GM18502 (cell line): Measurements from ENCODE around the gene MAML3.

Experiments
- ATAC-seq: cut with Tn5 transposase; IDR thresholded peaks from one replicate; pipeline ENCODE4 v1.9.1; 2021; ENCODE audit warnings: mild to moderate bottlenecking; ENCODE audit not compliant: unreplicated experiment, poor library complexity

Gene MAML3

DNA sequence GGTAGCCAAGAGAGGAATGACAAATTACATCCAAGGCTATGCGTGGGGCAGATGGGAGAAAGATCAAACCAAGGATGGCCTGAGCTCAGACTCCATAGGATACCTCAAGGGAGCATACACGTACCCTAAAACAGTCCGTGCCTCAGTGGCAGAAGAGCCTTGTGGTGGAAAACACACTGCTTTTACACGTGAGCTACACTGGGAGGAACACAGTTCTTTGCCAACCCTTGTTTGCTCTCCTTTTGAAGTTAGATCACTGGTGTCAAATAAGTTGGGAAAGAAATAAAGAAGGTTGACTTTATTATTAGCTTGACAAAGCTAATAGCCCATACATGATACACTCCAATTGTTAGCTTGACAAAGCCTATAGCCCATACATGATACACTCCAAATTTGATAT lies 346.5 kb downstream of the MAML3 start:
- ATAC-seq: no peak

DNA sequence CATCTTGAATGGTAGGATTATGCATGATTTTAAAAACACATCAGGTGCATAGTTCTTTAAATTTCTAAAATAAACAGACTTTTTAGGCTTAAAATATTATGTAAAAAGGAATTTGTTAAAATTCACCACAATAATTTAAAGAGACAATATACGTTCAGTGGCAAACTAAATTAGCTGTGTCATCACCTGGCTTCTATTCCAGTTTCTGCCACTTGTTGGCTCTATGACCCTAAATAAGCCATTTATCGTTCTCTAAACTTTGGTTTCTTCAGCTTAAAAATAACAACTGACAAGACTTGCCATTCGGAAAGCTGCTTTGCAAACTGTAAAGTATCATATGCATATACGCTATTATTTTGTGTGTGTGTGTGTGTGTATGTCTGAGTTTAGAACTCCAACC lies 347.1 kb downstream of the MAML3 start:
- ATAC-seq: no peak

- ATAC-seq: no peak
Measured at GRCh38 chr4:139802931-139803330, 351.1 kb downstream of the MAML3 start.

- no peak for ATAC-seq
Measured at GRCh38 chr4:139802488-139802887, 351.5 kb downstream of the MAML3 start.

- no peak for ATAC-seq
Measured at GRCh38 chr4:139801895-139802294, 352.1 kb downstream of the MAML3 start.

DNA sequence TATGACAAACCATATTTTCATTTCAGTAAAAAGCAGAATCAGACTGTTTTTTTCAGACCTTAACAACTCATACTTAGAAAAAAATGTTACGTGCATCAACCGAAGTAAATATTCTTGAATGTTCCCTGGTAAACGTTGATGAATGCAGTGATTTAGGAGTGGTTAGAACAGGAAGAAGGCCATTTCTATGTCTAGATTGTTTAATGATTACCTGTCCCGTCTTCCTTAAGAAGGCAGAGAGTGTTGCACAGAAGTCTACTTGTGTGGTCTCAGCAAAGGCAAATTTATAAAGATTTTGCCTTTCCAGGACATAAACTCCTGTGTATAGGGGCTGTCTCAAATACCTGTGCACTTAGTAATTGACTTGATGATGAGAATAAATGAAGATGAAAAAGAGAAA lies 353.9 kb downstream of the MAML3 start:
- no peak for ATAC-seq

DNA sequence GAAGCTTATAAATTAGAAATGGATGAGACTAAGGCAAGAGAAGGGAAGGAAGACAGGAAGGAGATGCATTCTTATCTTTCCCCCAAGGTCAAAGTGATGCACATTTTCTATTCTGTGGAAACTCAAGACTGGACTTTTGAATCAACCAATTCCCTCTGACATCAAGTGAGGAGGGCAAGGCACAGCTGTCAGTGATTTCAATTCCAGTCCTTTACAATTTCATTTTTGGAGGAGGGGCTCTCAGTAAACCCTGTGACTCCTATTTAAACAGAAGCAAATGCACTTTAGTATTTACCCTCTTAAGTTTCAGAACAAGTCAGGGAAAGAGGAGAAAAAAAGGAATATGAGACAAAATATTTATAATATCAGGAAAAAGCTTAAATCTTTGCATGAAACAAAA lies 354.4 kb downstream of the MAML3 start:
- no peak for ATAC-seq

DNA sequence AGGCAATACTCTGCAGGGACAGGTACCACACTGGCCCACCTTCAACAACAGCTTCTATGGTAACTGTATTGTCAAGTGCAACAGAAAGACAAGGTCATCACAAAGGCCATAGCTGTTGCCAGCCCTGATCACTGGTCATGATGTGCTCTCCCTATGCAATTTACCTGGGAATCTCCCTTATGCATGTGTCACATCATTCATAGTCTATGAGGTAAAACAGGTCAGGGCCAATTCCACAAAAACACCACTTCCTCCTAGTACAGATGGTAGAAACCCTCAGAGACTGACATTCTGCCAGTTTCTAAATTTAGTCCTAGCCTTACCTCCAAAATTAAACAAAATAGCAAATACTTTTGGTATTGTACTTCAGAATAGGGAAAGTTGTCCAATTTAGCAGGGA lies 355.5 kb downstream of the MAML3 start:
- ATAC-seq: no peak

GRCh38 chr4:139797287-139797686 lies 356.7 kb downstream of the MAML3 start:
- no peak for ATAC-seq

GRCh38 chr4:139795527-139796314 lies 358.3 kb downstream of the MAML3 start:
- no peak for ATAC-seq

DNA sequence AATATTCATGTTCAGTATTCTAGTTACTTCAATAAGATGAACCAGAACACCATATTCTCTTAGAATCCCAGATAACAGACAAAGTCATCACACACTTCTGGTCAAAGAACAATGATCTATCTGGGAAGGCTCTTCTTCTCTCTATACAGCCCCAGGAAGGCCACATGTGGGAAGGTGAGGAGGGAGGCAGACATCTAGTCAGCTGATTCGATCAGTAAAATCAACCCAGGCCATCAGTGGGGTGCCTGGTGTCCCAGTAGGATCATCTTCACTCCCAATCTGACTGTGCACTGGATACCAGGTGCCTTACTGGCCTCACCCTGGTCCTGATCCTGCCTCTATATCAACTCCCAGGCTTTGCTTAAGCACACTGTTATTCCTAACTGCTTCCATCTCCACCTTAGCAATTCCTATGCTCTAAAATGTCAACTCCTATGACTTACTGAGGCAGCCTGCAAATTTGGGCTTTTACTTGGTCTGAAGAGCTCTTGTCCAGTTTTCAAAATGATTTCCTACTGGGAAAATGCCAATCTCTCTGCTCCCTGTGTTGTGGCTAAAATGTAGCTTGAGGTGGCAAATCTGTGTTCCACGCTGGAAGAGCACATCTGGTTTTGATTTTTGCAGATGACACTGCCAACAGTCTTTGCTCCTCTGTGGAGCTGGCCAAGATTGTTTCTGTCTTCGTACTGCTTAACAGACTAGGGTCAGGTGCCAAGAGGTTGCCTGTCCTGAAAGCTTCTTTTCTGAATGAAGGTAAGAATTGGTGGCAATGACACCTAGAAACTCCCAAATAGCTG lies 359.6 kb downstream of the MAML3 start:
- ATAC-seq: no peak

DNA sequence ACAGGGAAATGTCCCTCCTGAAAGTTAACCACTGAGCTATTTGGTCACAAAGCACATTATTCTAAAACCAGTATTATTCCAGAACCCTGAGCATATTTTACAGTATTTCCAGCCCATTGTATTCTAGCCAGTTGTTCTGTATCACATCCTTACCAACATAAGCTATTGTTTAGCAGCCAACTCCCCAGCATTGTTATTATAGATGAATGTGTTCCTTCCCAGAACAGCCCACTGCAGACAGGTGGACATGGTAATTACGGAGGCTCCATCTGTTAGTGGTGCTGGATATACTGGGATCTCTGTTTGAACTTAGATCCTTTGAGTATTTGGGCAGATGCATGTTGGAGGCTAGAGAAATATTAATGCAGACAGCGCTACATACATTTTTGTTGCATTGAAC lies 362.3 kb downstream of the MAML3 start:
- ATAC-seq: no peak

DNA sequence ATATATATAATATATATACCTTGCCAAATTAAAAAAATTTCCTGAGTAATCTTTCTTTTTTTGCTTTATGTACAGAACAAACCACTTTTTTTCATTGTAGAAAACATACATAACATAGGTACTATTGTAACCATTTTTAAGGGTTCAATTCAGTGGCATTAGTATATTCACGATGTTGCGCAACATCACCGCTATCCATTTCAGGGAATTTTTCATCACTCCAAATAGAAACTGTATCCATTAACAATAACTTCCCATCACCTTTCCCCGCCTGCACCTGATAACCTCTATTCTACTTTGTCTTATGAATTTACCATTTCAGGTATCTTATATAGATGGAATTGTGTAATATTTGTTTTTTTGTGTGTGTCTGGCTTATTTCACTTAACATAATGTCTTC lies 363.7 kb downstream of the MAML3 start:
- ATAC-seq: no peak

- ATAC-seq: no peak
Measured at GRCh38 chr4:139789096-139789654, 364.8 kb downstream of the MAML3 start.

GRCh38 chr4:139786494-139787354 lies 367.3 kb downstream of the MAML3 start:
- ATAC-seq: no peak

- no peak for ATAC-seq
Measured at GRCh38 chr4:139785356-139785755, 368.6 kb downstream of the MAML3 start.

DNA sequence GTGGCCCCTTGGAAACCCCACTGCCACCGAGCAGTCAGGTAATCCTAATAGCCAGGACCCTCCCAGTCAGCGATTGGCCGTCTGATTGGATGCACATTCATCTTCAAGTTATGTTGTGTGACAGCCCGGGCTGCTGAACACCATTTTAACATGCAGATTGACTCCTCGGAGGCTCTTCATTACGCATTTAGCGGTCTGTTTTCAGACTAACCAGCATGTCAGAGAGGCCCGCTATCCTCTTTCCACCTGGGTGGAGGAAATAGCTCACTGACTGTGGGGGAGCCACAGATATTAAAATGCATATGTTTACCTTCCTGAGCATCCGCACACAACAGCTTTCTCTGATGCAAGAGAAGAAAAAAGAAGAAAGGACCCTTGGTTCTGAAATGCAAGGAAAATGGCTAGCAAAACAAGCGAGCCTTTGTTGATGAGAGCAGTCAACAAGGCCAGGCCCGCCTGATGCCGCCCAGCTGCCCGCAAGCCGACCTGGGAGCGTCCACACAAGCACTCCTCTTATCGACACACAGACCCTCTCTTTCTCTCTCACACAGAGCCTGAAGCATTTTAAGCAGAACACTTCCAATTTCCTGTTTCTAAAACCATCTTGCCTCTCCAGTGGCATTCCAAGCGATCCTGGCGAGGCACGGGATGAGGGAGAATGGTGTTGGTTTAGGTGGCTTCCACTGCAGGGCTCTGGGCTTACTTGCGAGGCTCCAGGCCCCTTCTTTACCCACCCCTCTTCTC lies 370.1 kb downstream of the MAML3 start:
- ATAC-seq: no peak

DNA sequence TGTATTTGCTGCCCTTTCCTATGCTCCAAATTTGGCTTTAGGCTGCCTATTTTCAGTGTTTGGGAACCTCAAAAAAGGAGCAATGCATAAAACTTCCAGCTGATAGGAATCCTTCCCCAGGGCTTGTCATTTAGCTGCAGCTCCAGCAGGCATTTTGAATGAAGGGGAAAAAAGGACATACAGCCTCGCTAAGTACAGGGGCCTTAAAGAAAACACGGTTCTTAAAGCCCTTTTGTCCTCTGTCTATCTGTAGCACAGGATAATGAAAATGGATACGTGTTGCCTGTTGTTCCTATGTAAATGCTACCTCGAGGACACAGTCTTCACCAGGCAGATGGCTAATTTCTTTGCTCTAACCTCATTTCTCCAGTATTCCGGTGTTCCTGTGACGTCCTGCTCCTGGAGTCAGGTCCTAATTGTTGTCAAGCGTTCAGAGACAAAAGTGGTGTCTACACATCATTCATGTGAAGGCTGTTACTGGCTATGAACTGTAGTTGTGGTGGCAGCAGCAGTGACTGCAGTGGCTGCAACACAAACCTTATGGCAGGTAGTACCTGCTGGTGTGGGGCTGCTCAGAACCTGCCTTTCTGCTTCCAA lies 371.0 kb downstream of the MAML3 start:
- no peak for ATAC-seq

GRCh38 chr4:139781066-139781465 lies 372.9 kb downstream of the MAML3 start:
- no peak for ATAC-seq
